K562 (cell line): ENCODE measurements around the gene COPE. TPM values are rescaled to one million over a fixed set of nuclear protein-coding genes. Genes with fewer than 3 reads are reported as not detected.

Experiments
- NCOR1 ChIP-seq: fragments of 450-650 bp; IDR thresholded peaks from 2 replicates; pipeline ENCODE4 v1.6.1; 2016; ENCODE audit warnings: mild to moderate bottlenecking, moderate library complexity
- POLR3A ChIP-seq: IDR thresholded peaks from 2 replicates; pipeline ENCODE4 v1.6.1; 2011; ENCODE audit warnings: borderline replicate concordance, mild to moderate bottlenecking, moderate library complexity; ENCODE audit not compliant: insufficient read length, insufficient read depth; ENCODE audit errors: extremely low read depth
- RCOR1 ChIP-seq, 2 experiments: IDR thresholded peaks; 2 replicates each; pipeline ENCODE4 v1.6.1; 2012; ENCODE audit warnings: low read depth in 2 of 2, low read length in 2 of 2, borderline replicate concordance in 1 of 2, improper control_type of control experiment in 1 of 2
- SRSF9 ChIP-seq: fragments of 200-400 bp; formaldehyde crosslinking; IDR thresholded peaks from 2 replicates; pipeline ENCODE4 v1.6.1; 2017; ENCODE audit warnings: low read depth, low read length, borderline replicate concordance
- TOE1 ChIP-seq, 2 experiments: fragments of 450-650 bp in 1 of 2; sonication (generic) in 1 of 2; formaldehyde crosslinking in 1 of 2; IDR thresholded peaks; 2 replicates each; pipeline versions ENCODE4 v1.7.1 to v1.8.0; 2016 to 2022; ENCODE audit warnings: borderline replicate concordance in 2 of 2, mild to moderate bottlenecking in 2 of 2, antibody characterized with exemption in 1 of 2, inconsistent platforms in 1 of 2, low read depth in 1 of 2, missing genetic modification reagents in 1 of 2, moderate library complexity in 1 of 2
- ZNF347 ChIP-seq: fragments of 450-650 bp; formaldehyde crosslinking; IDR thresholded peaks from 2 replicates; pipeline ENCODE4 v1.4.0; 2020; ENCODE audit warnings: low read depth, mild to moderate bottlenecking, moderate library complexity
- ZNF77 ChIP-seq: fragments of 250-450 bp; sonication (Bioruptor Pico); IDR thresholded peaks from 2 replicates; pipeline ENCODE4 v1.5.0; 2020
- polyA plus RNA-seq, 8 experiments: library from polyadenylated mRNA; depleted of rRNA in 4 of 8; stranded (reverse) in 5 of 8; unstranded in 3 of 8; fragments of >200 nt; fragmentation: Nextera tagmentation in 2 of 8; fragmentation: Illumina TruSeq in 1 of 8; extraction: Ambion mirVana in 2 of 8; extraction: Trizol in 1 of 8; gene quantifications; 2 replicates each; pipeline versions ENCODE4 v1.2.1 to v1.2.3, GENCODE V29; 2011 to 2014; ENCODE audit warnings: inconsistent platforms in 1 of 8, missing spikeins in 1 of 8
- total RNA-seq, 7 experiments: library from RNA; depleted of rRNA in 6 of 7; stranded (reverse); fragments of >200 nt in 6 of 7; fragmentation: Illumina TruSeq in 2 of 7; extraction: Trizol in 2 of 7; gene quantifications; 2 replicates each; pipeline versions ENCODE4 v1.2.1 to v1.2.3, GENCODE V29; 2011 to 2021; ENCODE audit warnings: low replicate concordance in 1 of 7
- TF ChIP-seq, protein P1 (sequence below): fragments of 200-600 bp; sonication (generic); IDR thresholded peaks from one replicate; pipeline ENCODE4 v1.6.1; 2012; ENCODE audit warnings: mild to moderate bottlenecking, low read depth, low read length, inconsistent platforms

The COPE gene
- total and polyA plus RNA-seq, 9 of the 15 experiments (the other 6 are each of a cell fraction or from before 2014, with no cell fraction given) = 5.8 to 273 (median 147) TPM

DNA sequence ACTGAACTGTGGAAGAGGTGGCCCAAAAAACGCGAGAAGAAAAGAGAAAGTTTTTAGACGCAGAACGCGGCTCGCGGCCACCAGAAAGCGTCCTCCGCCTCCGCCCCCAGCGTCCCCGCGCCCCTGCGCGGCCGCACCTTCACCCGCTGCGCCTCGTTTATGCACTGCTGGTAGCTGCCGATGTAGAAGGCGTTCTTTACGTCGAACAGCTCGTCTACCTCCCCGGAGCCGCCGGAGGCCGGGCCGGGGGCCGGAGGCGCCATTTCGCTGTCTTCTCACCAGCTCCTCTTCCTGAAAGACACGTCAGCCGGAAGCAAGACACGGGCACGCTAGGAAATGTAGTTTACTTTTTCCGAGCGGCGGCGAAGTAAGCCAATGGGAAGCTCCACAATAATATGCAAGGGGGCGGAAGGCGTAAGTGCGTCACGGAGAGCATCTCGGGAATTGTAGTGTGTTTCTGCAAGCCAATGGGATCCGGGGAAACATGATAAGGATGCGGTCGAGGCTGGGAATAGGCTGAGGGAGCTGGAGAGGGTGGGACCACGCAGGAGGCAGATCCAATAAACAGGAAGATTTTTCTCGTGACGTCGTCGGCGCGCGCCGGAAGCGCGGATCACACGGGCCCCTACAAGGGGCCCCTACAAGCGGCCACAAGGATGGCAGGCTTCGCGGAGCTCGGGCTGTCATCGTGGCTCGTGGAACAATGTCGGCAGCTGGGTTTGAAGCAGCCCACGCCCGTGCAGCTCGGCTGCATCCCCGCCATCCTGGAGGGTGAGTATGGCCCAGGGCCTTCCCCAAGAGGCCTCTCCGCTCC, at the start of gene COPE, which contains the start of gene DDX49 (continued):
- TF ChIP-seq ZNF347 (CRISPR knock-in tag) (no peak), POLR3A (no peak), TOE1 (IDR thresholded peaks at IDR 0.05; ENCODE audit: borderline replicate concordance) (peak; percentile 6; the same call in 1 of the 2 replicates), TOE1 (CRISPR knock-in tag; IDR thresholded peaks at IDR 0.05; ENCODE audit: borderline replicate concordance, low read depth) (no peak), NCOR1 (no peak), RCOR1 (IDR thresholded peaks at IDR 0.05; ENCODE audit: borderline replicate concordance in 1 of 2, low read depth in 2 of 2, low read length in 2 of 2) (no peak), ZNF77 (no peak), SRSF9 (no peak)
- TF ChIP-seq, protein P1, sequence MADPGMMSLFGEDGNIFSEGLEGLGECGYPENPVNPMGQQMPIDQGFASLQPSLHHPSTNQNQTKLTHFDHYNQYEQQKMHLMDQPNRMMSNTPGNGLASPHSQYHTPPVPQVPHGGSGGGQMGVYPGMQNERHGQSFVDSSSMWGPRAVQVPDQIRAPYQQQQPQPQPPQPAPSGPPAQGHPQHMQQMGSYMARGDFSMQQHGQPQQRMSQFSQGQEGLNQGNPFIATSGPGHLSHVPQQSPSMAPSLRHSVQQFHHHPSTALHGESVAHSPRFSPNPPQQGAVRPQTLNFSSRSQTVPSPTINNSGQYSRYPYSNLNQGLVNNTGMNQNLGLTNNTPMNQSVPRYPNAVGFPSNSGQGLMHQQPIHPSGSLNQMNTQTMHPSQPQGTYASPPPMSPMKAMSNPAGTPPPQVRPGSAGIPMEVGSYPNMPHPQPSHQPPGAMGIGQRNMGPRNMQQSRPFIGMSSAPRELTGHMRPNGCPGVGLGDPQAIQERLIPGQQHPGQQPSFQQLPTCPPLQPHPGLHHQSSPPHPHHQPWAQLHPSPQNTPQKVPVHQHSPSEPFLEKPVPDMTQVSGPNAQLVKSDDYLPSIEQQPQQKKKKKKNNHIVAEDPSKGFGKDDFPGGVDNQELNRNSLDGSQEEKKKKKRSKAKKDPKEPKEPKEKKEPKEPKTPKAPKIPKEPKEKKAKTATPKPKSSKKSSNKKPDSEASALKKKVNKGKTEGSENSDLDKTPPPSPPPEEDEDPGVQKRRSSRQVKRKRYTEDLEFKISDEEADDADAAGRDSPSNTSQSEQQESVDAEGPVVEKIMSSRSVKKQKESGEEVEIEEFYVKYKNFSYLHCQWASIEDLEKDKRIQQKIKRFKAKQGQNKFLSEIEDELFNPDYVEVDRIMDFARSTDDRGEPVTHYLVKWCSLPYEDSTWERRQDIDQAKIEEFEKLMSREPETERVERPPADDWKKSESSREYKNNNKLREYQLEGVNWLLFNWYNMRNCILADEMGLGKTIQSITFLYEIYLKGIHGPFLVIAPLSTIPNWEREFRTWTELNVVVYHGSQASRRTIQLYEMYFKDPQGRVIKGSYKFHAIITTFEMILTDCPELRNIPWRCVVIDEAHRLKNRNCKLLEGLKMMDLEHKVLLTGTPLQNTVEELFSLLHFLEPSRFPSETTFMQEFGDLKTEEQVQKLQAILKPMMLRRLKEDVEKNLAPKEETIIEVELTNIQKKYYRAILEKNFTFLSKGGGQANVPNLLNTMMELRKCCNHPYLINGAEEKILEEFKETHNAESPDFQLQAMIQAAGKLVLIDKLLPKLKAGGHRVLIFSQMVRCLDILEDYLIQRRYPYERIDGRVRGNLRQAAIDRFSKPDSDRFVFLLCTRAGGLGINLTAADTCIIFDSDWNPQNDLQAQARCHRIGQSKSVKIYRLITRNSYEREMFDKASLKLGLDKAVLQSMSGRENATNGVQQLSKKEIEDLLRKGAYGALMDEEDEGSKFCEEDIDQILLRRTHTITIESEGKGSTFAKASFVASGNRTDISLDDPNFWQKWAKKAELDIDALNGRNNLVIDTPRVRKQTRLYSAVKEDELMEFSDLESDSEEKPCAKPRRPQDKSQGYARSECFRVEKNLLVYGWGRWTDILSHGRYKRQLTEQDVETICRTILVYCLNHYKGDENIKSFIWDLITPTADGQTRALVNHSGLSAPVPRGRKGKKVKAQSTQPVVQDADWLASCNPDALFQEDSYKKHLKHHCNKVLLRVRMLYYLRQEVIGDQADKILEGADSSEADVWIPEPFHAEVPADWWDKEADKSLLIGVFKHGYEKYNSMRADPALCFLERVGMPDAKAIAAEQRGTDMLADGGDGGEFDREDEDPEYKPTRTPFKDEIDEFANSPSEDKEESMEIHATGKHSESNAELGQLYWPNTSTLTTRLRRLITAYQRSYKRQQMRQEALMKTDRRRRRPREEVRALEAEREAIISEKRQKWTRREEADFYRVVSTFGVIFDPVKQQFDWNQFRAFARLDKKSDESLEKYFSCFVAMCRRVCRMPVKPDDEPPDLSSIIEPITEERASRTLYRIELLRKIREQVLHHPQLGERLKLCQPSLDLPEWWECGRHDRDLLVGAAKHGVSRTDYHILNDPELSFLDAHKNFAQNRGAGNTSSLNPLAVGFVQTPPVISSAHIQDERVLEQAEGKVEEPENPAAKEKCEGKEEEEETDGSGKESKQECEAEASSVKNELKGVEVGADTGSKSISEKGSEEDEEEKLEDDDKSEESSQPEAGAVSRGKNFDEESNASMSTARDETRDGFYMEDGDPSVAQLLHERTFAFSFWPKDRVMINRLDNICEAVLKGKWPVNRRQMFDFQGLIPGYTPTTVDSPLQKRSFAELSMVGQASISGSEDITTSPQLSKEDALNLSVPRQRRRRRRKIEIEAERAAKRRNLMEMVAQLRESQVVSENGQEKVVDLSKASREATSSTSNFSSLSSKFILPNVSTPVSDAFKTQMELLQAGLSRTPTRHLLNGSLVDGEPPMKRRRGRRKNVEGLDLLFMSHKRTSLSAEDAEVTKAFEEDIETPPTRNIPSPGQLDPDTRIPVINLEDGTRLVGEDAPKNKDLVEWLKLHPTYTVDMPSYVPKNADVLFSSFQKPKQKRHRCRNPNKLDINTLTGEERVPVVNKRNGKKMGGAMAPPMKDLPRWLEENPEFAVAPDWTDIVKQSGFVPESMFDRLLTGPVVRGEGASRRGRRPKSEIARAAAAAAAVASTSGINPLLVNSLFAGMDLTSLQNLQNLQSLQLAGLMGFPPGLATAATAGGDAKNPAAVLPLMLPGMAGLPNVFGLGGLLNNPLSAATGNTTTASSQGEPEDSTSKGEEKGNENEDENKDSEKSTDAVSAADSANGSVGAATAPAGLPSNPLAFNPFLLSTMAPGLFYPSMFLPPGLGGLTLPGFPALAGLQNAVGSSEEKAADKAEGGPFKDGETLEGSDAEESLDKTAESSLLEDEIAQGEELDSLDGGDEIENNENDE = no peak
